Left kidney (tissue), 8 donors: ENCODE data around the gene ANO3. TPM values are rescaled to one million over a fixed set of nuclear protein-coding genes. Genes with fewer than 3 reads are reported as not detected.
"Not testable (repeated sequence)": the region's sequence is repeated elsewhere in the genome, so short reads cannot be mapped to it uniquely, and the experiment has no call there.

Experiments used
- DNase-seq: peaks from one replicate; pipeline ENCODE4 v3.0.0-alpha.2; 2013
- long read RNA-seq, 8 donors: transcript quantifications; one replicate each; lab custom pipeline, GENCODE V29; 2026
- polyA plus RNA-seq: library from polyadenylated mRNA; unstranded; fragments of 120-200 nt; gene quantifications from one replicate; pipeline ENCODE4 v1.2.1, GENCODE V29; 2013; ENCODE audit not compliant: insufficient read length

The ANO3 gene
- 3.0 TPM for polyA plus RNA-seq
- long read RNA-seq, donor 1, partial matches to known transcripts: 35 of 36 reads
- long read RNA-seq, donor 1, other reads (novel, unspliced or antisense): 0 of 36 reads
- long read RNA-seq, donor 2: 0 reads
- long read RNA-seq, donor 3, partial matches to known transcripts: 28 of 28 reads
- long read RNA-seq, donor 3, other reads (novel, unspliced or antisense): 0 of 28 reads
- long read RNA-seq, donor 4: 0 reads
- long read RNA-seq, donor 5, full-length matches to known transcripts: 1 of 1 reads
- long read RNA-seq, donor 5, partial matches to known transcripts: 0 of 1 reads
- long read RNA-seq, donor 5, other reads (novel, unspliced or antisense): 0 of 1 reads
- long read RNA-seq, donor 6: 0 reads
- long read RNA-seq, donor 7: 0 reads
- long read RNA-seq, donor 8: 0 reads

DNA sequence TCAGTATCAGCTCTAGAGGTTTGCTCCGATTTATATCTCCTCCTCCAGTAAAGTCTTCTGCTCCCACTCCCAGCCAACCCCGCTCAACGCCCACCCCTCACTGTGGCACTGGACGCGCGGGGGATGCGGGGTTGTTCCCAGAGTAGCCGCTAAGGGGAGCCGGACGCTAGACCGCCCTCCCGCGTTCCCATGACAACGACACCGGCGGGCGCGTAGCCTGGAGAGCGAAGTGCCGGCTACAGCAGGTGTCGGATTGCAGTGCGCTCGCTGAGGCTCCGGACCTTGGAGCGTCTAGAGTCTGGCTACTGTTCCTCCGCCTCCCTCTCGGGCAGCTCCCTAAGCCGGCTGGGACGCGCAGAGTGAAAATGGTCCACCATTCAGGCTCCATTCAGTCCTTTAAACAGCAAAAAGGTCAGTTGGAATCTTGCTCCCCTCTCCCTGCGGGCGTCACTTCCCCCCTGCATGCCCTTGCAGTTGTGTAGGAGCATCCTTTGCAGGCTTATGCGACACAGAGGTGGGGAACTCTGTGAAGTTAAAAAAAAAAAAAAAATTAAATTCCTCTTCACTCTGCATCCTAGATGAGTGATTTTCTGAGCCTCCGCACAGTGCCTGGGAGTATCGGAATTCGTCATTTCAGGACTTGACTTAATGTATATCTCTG, at the start of gene ANO3:
Gene ANO3 (plus strand): TSS at position 220 of the 661 bp plus-strand sequence. CDS start 146 bp downstream, at position 366.
- peak; percentile 92 for DNase-seq

DNA sequence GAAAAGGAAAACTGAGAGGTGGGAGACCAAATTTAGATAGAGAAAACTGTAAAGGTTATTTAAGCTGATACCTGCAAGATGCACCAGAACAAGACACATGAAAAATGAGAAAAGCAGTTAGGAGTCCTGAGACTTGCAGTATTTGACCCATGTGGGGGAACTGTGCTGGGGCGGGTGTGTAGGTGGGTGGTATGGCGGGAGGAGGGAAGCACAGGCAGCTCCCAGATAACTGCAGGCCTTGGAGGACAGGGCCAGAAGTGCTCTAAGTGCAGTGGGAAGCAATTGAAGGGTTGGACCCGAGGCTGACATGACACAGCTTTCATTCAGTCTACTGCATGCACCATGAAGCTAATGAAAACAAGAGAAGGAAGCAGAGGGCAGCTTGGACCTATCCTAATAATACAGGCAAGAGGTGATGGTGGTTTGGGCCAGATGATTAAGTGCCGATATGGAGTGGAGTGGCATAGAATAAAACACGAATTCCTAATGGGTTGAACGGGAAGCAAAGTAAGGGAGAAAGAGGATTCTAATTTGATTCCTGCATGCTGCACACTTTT, 48.0 kb upstream of the ANO3 start:
- DNase-seq: no peak

DNA sequence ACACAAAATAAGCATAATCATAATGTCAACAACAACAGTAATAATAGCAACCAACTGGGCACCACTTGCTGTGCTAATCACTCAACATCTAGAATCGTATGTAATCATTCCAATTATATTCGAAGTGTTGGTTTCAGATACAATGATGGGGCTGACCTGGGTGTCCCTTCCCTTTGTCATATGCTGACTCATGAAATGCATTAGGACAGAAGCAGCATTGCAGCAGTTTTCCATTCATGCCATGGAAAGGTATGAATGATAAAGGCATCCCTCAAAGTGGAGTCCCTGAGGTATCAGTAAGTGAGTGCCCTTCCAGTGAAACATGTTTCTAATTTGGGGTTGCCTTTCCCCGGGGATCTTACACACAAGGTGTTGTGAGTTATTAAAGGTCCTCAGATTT, 46.3 kb upstream of the ANO3 start:
- DNase-seq: no peak

DNA sequence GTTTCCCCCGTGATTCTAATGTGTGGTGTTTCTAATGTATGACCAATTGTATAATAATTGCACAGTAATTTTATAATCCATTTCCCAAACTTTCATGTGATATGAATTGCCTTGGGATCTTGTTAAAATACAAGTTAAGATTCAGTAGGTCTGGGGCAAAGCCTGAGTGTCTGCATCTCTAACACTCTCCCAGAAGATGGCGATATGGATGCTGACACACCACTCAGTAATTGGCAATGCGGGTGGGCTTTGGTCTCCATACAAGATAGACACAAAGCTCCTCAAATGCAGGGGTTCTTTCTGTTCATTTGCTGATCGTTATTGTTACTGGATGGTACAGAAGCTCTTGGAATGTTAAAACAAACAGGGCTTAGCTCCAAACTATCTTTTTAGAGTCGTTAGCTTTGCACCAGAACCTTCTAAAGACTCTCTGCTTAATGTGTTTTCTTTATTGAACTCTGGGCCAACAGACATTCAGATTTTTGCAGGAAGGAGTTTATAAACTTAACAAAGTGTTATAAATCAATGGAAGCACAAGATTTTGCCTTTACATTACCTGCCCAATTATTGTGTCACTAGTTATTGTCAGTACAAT, 45.4 kb upstream of the ANO3 start:
- DNase-seq: no peak

DNA sequence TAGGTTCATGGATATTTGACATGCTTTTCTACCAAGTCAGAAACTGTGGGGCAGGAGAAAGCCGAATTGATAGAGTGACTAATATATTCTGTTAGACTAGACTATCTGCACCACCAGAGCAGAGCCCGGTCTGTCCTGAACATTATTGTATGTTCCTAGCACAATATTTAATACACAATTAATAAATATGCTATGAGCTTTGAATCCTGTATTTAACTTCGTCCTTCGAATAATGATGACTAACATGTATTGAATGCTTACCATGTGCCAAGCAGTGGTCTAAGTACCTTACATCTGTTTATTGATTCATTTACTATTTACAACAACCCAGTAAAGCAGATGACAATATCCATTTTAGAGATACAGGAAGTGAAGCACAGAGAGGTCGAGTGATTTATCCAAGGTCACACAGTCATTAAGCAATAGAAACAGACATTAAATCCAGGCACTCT, 44.8 kb upstream of the ANO3 start:
- DNase-seq: no peak

DNA sequence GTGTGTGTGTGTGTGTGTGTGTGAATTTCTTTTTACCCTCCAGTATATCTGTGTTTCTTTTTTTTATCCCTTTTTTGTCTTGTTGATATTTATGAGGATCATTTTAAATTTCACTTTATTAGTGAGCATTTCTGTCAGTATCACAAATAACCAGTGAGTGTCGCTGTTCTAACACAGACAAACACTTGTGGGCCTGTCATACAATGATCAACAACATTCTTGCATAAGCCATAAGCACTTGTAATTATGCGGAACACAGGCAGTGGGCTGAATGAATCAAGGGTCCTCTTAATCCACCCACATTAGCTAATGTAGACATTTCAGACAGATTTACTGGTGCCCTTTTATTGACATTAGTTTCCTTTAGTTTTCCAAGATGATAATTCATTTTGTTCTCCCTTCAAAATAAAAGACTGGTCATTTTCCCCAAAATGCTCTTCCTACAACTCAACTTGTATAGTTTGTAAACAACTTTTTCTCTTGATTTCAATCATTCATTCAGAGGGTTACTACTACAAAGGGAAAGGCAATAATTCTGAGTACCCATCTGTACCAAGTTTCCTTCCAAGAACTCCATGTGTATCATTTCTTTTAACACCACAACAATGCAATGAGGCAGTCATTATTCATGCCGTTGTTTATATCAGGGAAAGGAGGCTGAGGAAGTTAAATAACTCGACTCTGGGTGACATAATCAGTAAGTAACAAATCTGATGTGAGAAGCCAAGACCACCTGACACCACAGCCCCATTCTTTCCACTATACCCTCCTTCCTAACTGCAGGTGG, 34.5 kb upstream of the ANO3 start:
- DNase-seq: peak; percentile 61

DNA sequence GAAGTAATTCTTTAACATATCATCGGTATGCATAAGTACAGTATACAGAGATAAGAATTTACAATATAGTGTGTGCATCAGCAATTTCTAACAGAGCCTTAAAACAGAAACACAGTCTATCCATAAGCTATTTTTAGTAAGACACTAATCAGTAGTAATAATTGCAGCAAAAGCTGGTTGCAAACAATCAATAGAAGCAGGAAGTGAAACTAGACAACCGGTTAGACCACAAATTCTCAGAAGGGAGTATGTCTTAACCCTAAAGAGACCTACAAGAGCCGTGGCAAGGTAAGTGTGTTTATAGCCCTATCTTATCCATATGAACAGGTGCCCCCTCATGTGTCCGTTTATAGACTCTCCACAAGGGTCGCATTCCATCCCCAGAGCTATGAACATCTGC, 15.6 kb upstream of the ANO3 start:
- DNase-seq: not testable (repeated sequence)

DNA sequence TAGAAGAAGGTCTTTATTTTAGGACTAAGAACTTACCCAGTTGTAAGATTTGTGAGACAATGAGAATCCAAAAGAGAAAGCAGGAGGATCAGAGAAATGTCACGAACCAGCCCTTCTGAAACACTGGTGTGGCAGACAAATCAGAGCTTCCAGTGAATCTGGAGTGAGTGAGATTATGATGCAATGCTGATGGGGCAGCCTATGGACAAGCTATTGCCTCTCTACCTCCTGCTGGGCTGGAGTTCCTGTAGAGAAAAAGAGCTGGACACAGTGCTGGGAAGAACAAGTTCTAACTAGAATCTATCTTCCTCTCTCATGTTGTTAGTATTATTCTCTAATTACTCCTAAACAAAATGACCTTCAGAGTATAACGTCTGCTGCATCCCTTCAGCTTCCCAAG, 12.0 kb upstream of the ANO3 start:
- no peak for DNase-seq

DNA sequence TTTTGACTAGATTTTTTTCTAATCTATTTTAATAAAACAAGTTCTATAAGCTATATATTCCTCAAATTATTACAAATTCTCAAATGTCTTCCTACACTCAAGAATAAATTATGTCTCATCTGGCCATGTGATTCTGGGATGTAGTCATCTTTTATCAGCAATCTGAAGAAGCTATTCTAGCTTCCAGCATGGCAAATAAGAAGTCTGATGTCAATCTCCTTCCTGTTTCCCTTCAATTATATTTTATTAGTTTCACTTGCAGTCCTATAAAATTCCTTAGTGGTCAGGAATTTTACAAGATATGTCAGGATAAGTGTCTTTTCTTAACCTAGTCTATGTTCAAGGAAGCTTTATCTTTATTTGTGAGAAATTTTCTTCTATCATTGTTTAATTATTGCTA, 10.4 kb upstream of the ANO3 start:
- no peak for DNase-seq

DNA sequence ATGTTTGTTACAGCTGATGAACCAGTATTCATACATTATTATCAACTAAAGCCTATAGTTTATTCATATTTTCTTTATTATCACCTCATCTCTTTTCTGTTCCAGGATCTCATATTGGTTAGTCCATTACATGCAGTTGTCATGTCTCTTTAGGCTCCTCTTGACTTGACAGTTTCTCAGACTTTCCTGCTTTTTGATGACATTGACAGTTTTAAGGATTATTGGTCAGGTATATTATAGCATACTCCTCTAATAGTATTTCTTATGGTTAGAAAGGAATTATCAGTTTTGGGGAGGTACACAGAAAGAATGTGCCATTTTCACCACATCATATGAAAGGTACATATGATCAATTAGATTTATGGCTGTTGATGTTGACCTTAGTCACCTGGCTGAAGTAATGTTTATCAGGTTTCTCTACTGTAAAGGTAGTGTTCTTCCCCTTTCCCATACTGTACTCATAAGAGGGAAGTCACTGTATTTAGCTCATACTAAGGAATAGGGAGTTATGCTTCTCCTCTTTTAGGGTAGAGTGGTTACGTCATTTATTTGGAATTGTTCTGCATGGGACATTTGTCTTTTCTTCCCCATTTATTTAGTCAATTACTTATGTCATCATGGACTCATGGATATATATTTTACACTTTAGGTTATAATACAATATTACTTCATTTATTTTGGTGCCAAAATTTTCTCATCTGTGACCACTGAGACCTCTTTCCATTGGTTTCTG, 9.4 kb upstream of the ANO3 start:
- DNase-seq: no peak

DNA sequence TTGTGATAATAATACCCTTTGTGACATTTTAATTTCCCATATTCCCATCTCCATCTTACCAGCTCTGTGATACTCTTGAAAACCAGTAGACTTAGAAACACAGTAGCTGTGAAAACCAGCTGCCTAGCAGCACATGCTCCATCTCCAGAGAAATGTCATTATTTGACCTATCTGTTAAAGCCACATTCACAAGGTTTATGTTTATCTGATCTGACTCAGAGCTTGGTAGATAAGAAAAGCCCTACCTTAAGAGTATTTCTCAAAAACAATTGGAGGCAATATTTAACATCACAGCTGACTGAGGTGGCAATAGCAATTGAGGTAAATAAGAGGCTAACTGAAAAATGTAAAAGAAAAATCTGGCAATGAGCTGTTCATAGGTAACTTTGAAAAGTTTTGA, 8.1 kb upstream of the ANO3 start:
- no peak for DNase-seq

DNA sequence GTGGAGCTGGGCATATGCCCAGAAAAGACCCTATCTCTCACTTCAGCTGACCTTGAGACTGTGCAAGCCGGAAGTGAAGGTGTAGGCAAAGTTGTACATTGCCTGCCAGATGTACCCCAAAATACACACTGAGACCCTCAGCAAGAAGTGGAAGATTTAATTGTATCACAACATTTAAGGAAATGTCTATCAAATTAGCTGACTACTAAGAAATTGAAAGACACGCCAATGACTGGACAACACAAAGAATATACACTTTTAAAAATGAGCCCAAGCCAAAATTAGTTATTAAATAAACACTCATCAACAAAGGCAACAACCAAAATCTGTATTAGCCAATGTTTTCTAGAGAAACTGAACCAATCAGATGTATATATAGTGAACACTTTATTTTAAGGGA, 7.7 kb upstream of the ANO3 start:
- no peak for DNase-seq

DNA sequence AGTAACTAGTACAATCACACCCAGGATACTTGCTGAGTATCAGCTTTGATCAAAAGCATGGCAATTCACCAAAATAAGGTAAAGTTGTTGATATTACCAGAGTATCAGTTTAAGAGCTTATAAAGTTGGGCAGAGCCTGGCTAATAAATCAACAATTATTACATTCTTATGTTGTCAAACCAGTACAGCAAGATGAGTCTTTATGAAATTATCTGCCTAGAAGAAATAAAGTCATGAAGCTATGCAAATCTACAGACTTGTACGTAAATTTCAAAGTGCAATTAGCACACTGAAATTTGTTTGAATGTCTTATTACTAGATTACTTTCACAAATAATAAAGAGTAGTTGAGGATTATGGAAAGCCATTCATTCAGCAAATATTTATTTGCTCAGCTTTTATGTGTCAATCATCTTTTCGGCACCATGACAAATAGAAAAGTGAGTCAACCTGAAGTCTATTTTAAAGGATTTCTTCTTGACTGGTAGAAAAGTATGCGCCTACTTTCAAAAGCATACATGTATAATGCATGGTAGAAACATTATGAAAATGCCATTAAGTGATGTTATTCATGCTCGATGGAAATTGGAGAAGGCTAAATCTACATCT, 5.0 kb upstream of the ANO3 start:
- DNase-seq: no peak

DNA sequence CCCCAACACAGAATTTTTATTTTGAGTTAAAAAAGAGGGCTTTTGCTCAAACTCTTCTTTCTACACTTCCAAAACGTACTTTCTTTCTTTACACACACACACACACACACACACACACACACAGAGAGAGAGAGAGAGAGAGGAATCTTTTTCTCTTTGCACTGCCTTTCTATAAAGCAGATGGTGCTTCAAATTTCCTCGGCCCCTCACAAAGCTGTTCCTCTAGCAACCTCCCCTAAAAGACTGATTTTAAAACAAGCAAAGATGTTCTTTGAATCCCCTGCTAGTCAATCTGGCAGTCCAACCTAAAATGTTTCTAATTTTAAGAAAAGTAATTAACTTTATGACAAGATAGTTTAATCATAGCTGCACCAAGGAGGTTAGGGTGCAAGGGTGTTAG, 2.7 kb upstream of the ANO3 start:
- DNase-seq: no peak

DNA sequence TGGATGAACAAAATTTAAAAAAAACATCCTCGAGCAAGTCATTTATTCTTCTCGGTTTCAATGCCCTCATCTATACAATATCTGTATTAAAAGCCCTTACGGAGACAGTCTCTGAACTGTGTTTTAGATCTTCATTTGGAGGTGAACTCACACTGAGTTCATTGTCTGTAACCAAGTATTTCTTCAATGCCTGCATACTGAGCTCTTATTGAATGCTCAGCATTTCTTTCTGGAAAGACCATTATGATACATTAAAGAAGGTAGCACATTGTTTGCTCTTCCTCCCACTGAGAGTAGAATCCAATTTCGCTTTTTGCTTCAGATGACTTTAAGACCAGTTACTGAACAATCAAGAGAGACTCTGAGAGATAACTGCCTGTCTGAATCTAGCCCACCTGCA, 1.7 kb upstream of the ANO3 start:
- no peak for DNase-seq

DNA sequence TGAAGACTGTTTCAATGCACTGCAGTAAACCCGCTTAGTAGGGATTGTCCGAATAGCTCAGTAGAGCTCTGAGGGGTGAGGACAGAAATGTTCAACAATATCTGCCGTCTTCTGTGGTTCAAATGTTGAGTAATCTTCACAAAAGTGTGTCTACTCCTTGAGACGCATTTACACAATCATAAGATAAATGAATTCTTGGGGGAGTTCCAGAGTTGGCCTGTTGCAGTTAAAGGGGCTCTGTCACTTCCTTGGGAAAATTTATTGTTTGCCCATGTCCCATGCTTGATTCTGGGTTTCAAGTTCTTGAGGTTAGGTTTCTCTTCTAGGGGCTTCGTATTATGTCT, 614 bp downstream of the ANO3 start:
- DNase-seq: peak; percentile 17

DNA sequence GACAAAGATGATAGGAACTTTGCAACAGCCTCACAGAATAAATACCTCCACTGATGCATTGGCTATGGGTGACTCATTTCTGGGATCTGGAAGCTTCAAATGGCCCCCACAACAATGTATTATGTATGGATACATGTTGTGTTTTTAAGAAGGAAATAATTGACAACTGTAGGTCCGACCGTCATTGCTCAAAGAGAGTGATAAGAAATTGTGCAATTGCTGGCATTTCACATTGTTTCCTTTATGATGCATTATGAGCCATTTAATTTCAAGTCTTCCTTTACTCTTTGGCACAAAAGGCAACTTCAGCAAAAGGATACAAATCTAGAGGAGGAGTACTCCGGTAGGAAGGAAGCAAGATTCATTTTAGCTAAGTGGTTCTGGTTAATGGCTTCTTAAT, 2.0 kb downstream of the ANO3 start:
- DNase-seq: no peak

DNA sequence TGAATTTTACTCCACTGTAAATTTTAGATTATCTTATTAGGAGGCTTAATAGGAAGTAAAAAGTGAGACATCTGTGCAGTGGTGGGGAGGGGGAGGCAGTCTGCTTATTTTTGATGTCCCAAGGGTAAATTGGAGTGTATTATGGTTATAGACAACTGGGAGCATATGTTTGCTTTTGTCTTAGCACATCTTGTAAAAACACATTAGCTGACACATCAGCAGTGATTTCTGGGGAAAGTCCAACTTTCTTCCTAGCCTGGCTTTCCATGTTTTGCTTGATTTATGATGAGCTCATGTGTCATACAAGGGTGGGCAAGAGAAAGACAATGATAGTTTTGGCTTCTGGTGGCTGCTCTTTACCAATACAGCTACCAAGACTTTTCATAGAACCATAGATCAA, 4.0 kb downstream of the ANO3 start:
- no peak for DNase-seq

DNA sequence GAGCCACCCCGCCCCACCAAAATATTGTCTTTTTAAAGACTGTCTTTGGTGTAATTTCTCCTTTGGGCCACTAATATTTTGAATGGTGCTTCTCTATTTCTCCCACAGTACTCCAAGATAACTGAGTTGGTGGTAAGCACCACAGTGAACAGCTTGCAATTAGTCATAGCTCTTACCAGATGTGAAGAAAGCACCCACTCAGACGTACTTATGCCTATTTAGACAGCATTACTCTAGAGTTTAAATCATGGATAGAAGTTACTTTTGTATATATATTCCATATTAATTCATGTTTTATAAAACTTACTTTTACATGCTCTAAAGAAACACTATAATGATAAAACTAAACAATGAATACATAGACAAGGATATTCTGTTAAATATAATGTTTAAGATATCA, 12.7 kb downstream of the ANO3 start:
- DNase-seq: no peak

DNA sequence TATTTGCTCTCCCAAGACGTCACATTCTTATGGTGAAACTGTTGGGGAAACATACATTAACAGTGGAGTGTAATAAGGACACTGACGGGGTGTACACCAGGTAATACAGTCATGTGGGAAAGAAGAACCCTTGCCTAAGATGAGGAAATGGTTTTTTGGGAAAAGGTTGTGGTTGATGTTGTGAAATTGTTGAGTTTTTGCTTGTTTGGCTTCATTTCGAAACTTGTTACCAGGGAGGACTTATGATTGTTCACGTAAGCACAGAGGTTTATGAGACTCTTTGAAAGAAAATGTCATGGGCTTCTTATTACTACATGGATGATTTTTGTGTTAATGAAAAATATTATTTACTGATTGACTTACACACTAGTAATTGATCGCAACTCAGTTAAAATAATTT, 16.8 kb downstream of the ANO3 start:
- DNase-seq: no peak

DNA sequence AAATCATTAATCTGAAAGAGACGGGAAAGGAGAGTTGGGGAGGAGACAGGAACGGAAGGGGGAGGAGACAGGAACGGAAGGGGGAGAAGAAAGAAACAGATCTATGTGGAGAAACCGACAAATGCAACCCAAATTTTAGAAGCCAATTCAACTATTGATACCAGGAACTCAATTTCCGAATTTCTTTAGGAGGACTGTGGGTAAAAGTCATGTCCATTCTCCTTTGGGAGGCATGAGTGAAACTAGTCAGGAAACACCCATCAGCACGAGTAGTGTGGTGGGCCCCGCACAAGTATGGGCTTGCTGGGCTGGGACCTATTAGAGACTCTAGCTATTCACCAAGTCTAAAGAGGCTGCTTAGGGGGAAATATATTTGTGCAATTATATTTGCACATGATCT, 18.1 kb downstream of the ANO3 start:
- DNase-seq: no peak
